GM12891 (cell line): ENCODE data around the gene CHRM1.

ENCODE experiments used
- POLR2A ChIP-seq: IDR thresholded peaks from 2 replicates; pipeline ENCODE4 v1.6.1; 2011; ENCODE audit warnings: low read depth, low read length, control low read depth
- SPI1 ChIP-seq: IDR thresholded peaks from 2 replicates; pipeline ENCODE4 v1.6.1; 2011; ENCODE audit warnings: low read depth, low read length, control low read depth

GRCh38 chr11:62962391-62962790 is 41.2 kb upstream of the CHRM1 start:
- no peak for TF ChIP-seq SPI1
- no peak for TF ChIP-seq POLR2A
